PC-3 (cell line): ENCODE measurements around the gene PABPN1L. TPM values are rescaled to one million over a fixed set of nuclear protein-coding genes. Genes with fewer than 3 reads are reported as not detected.

Experiments
- ATAC-seq: fragments of 200-7000 bp; cut with Tn5 transposase; 2 replicates; pipeline ENCODE4 v1.9.1; 2020; ENCODE audit warnings: mild to moderate bottlenecking, moderate library complexity
- BruUV-seq: library from RNA; stranded (reverse); fragments of 400-500 nt; replicated peaks from 2 replicates; lab custom pipeline; 2021; lab: Mats Ljungman, UMichigan
- CTCF ChIA-PET: fragments of 300-600 bp; sonication (Branson Sonifier 250); formaldehyde crosslinking; loops from one replicate; lab custom pipeline; 2022; ENCODE audit warnings: antibody characterized with exemption; lab: Charles Lee
- POLR2A ChIA-PET: fragments of 300-600 bp; sonication (Branson Sonifier 250); formaldehyde crosslinking; loops from one replicate; lab custom pipeline; 2022; ENCODE audit warnings: antibody characterized with exemption; ENCODE audit not compliant: unreplicated experiment; lab: Charles Lee
- DNase-seq: peaks from one replicate; pipeline ENCODE4 v3.0.0-alpha.2; 2015
- H2AFZ ChIP-seq: fragments of 300-600 bp; sonication (generic); 2 replicates; pipeline ENCODE4 v1.6.0; 2016; ENCODE audit warnings: antibody characterized with exemption, low read length
- H3F3A ChIP-seq: fragments of 300-600 bp; sonication (generic); one replicate; pipeline ENCODE4 v1.6.0; 2017; ENCODE audit warnings: antibody characterized with exemption, low read length, control low read depth, mild to moderate bottlenecking; ENCODE audit not compliant: unreplicated experiment
- H3K27ac ChIP-seq: fragments of 300-600 bp; sonication (generic); 2 replicates; pipeline ENCODE4 v1.5.1; 2016; ENCODE audit warnings: mild to moderate bottlenecking, low read length
- H3K27me3 ChIP-seq: fragments of 300-600 bp; sonication (generic); 2 replicates; pipeline ENCODE4 v1.6.1; 2016; ENCODE audit warnings: low read length, mixed read lengths
- H3K36me3 ChIP-seq: fragments of 300-600 bp; sonication (generic); 2 replicates; pipeline ENCODE4 v1.6.1; 2016; ENCODE audit warnings: low read depth, mixed run types, low read length, mixed read lengths
- H3K4me1 ChIP-seq: fragments of 300-600 bp; sonication (generic); 2 replicates; pipeline ENCODE4 v1.5.1; 2016; ENCODE audit warnings: low read length; ENCODE audit not compliant: insufficient read depth
- H3K4me2 ChIP-seq: fragments of 300-600 bp; sonication (generic); 2 replicates; pipeline ENCODE4 v1.6.0; 2016; ENCODE audit warnings: low read length
- H3K4me3 ChIP-seq: fragments of 300-600 bp; sonication (generic); 2 replicates; pipeline ENCODE4 v1.5.1; 2016; ENCODE audit warnings: mild to moderate bottlenecking, low read length, mixed read lengths
- H3K79me2 ChIP-seq: fragments of 300-600 bp; sonication (generic); 2 replicates; pipeline ENCODE4 v1.6.1; 2017; ENCODE audit warnings: low read length, mixed read lengths
- H3K9ac ChIP-seq: fragments of 300-600 bp; sonication (generic); 2 replicates; pipeline ENCODE4 v1.6.0; 2016; ENCODE audit warnings: mild to moderate bottlenecking, low read length
- H3K9me2 ChIP-seq: fragments of 300-600 bp; sonication (generic); replicated peaks from 2 replicates; pipeline ENCODE4 v1.6.1; 2016; ENCODE audit warnings: mixed run types, low read length, mixed read lengths
- H3K9me3 ChIP-seq: fragments of 300-600 bp; sonication (generic); 2 replicates; pipeline ENCODE4 v1.6.1; 2016; ENCODE audit warnings: low read length, mixed read lengths
- H4K20me1 ChIP-seq: fragments of 300-600 bp; sonication (generic); 2 replicates; pipeline ENCODE4 v1.6.1; 2016; ENCODE audit warnings: low read length, mixed read lengths
- CTCF ChIP-seq: fragments of 300-600 bp; sonication (generic); conservative IDR thresholded peaks from 2 replicates; pipeline ENCODE4 v1.5.1; 2017; ENCODE audit warnings: antibody characterized with exemption, low read depth, mild to moderate bottlenecking, low read length
- EZH2 ChIP-seq: fragments of 300-600 bp; sonication (generic); IDR thresholded peaks from one replicate; pipeline ENCODE4 v1.6.1; 2017; ENCODE audit warnings: antibody characterized with exemption, mild to moderate bottlenecking, low read length; ENCODE audit not compliant: unreplicated experiment
- EZH2phosphoT487 ChIP-seq: fragments of 300-600 bp; sonication (generic); IDR thresholded peaks from 2 replicates; pipeline ENCODE4 v1.6.1; 2018; ENCODE audit warnings: mild to moderate bottlenecking, antibody characterized with exemption, low read length, borderline replicate concordance
- intact Hi-C: fragments of 100-400 bp; cut with micrococcal nuclease; formaldehyde crosslinking; loops from 2 replicates; pipeline ENCODE4 v1.9.0; 2023
- total RNA-seq: library from RNA; depleted of rRNA; stranded (reverse); fragments of >200 nt; gene quantifications from 2 replicates; pipeline ENCODE4 v1.2.3, GENCODE V29; 2014

Gene PABPN1L
- total RNA-seq, 1 experiment from 2014 or later: not detected

GRCh38 chr16:88880226-88881006, 14.0 kb upstream of the PABPN1L start:
- Histone ChIP-seq H3K27me3 (no peaks in the 10 kb centered on the region), H4K20me1 (no peaks in the 10 kb centered on the region), H2AFZ (no peak overlapping the region), H3K27ac (no peak overlapping the region), H3K4me2 (no peak overlapping the region), H3K9me3 (no peaks in the 10 kb centered on the region), H3K79me2 (no peaks in the 10 kb centered on the region), H3K36me3 (no peaks in the 10 kb centered on the region), H3K9ac (no peak overlapping the region), H3K9me2 (no peaks in the 10 kb centered on the region), H3K4me1 (peaks cover 6% of the 10 kb centered on the region; the same call in 1 of the 2 replicates), H3K4me3 (no peak overlapping the region), H3F3A (no peaks in the 10 kb centered on the region)
- DNase-seq: no peak
- ChIA-PET POLR2A (no interaction called here), CTCF (no interaction called here)
- no peak for TF ChIP-seq CTCF
- no peak for TF ChIP-seq EZH2
- TF ChIP-seq EZH2phosphoT487: no peak
- intact Hi-C loops: no loop called here
- BruUV-seq: no TSS peak
- no peak for ATAC-seq

- Histone ChIP-seq H3F3A (no peaks in the 10 kb centered on the region), H3K79me2 (no peaks in the 10 kb centered on the region), H3K9ac (no peak overlapping the region), H2AFZ (no peak overlapping the region), H3K36me3 (no peaks in the 10 kb centered on the region), H3K27ac (no peak overlapping the region), H3K4me3 (no peak overlapping the region), H4K20me1 (no peaks in the 10 kb centered on the region), H3K4me2 (no peak overlapping the region), H3K4me1 (peaks cover 6% of the 10 kb centered on the region; the same call in 1 of the 2 replicates), H3K27me3 (no peaks in the 10 kb centered on the region), H3K9me3 (no peaks in the 10 kb centered on the region), H3K9me2 (no peaks in the 10 kb centered on the region)
- POLR2A ChIA-PET: no interaction called here
- intact Hi-C loops: no loop called here
- DNase-seq (no peak), ATAC-seq (no peak)
- TF ChIP-seq EZH2: no peak
- TF ChIP-seq CTCF: no peak
- TF ChIP-seq EZH2phosphoT487: no peak
- CTCF ChIA-PET: no interaction called here
- no TSS peak for BruUV-seq
These were observed 13.3 kb upstream of the PABPN1L start for GRCh38 chr16:88879788-88880055.
